ENCODE data around the gene ANHX. TPM values are rescaled to one million over a fixed set of nuclear protein-coding genes. Genes with fewer than 3 reads are reported as not detected.

The ANHX gene
- total and polyA plus RNA-seq, 8 donors, result not detected

GRCh38 chr12:133251732-133252131 lies 16.1 kb upstream of the ANHX start:
- Histone ChIP-seq H3K4me3 (no peak overlapping the region), H3K4me1 (no peaks in the 10 kb centered on the region), H3K36me3 (no peaks in the 10 kb centered on the region), H3K27me3 (no peaks in the 10 kb centered on the region), H3K27ac (no peak overlapping the region), H3K9me3 (peaks cover 3 to 16% (median 9%) of the 10 kb centered on the region in 4 donors)
- TF ChIP-seq POLR2AphosphoS5 (IDR thresholded peaks at IDR 0.05) (no peak), EP300 (IDR thresholded peaks at IDR 0.05) (no peak)
- WGBS, 5 donors, result 57 to 65% (median 60%) methylated on average over 6 of the region's 6 CpGs
- intact Hi-C loops (cut with DNase I; ENCODE audit: low total_unique reads), result no loop called here
- no peak for DNase-seq

- Histone ChIP-seq H3K27me3 (peaks cover 0 to 15% (median 0%) of the 10 kb centered on the region in 3 donors), H3K27ac (no peak overlapping the region), H3K4me3 (no peak overlapping the region), H3K36me3 (no peaks in the 10 kb centered on the region), H3K9me3 (peaks cover 2 to 91% (median 63%) of the 10 kb centered on the region in 4 donors), H3K4me1 (no peaks in the 10 kb centered on the region)
- DNase-seq, result no peak
- TF ChIP-seq POLR2A (IDR thresholded peaks at IDR 0.05) (no peak), EP300 (IDR thresholded peaks at IDR 0.05) (no peak), POLR2AphosphoS5 (IDR thresholded peaks at IDR 0.05) (no peak)
- TF ChIP-seq, protein P1, sequence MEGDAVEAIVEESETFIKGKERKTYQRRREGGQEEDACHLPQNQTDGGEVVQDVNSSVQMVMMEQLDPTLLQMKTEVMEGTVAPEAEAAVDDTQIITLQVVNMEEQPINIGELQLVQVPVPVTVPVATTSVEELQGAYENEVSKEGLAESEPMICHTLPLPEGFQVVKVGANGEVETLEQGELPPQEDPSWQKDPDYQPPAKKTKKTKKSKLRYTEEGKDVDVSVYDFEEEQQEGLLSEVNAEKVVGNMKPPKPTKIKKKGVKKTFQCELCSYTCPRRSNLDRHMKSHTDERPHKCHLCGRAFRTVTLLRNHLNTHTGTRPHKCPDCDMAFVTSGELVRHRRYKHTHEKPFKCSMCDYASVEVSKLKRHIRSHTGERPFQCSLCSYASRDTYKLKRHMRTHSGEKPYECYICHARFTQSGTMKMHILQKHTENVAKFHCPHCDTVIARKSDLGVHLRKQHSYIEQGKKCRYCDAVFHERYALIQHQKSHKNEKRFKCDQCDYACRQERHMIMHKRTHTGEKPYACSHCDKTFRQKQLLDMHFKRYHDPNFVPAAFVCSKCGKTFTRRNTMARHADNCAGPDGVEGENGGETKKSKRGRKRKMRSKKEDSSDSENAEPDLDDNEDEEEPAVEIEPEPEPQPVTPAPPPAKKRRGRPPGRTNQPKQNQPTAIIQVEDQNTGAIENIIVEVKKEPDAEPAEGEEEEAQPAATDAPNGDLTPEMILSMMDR (IDR thresholded peaks at IDR 0.05), result no peak
- 88 to 92% (median 90%) methylated on average over 12 of the region's 12 CpGs for WGBS, 5 donors
- intact Hi-C loops (cut with DNase I; ENCODE audit: low total_unique reads), result no loop called here
Measured at GRCh38 chr12:133236556-133236955, 879 bp upstream of the ANHX start.

DNA sequence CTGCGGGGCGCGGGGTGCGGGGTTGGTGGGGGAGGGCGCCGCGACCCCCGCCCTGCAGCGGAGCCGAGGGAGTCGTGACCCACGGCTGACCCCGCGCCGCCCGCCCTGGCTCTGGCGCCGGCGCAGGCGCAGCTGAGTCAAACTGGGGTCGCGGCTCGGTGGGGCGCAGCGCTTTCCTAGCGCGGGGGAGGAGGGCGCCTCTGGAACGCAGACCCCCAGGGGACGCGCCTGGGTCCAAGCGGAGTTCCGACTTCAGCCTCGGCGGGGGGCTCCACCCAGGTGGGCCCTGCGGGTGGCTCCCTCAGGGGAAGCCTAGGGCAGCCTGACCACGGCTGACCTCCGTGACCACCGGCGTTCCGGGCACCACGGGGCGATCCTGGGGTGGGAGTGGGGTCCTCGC lies 467 bp upstream of the ANHX start:
- peaks cover 0 to 15% (median 0%) of the 10 kb centered on the region in 3 donors for H3K27me3 ChIP-seq
- 47 to 63% (median 51%) methylated on average over 18 to 44 of the region's 44 CpGs for WGBS, 5 donors
- H3K27ac ChIP-seq, result no peak overlapping the region
- no peak overlapping the region for H3K4me3 ChIP-seq
- no peak for DNase-seq
- TF ChIP-seq POLR2A (IDR thresholded peaks at IDR 0.05), result no peak
- TF ChIP-seq EP300 (IDR thresholded peaks at IDR 0.05), result no peak
- no peak for TF ChIP-seq POLR2AphosphoS5 (IDR thresholded peaks at IDR 0.05)
- TF ChIP-seq, protein P1 (IDR thresholded peaks at IDR 0.05), result no peak
- H3K4me1 ChIP-seq, result no peaks in the 10 kb centered on the region
- intact Hi-C loops (cut with DNase I; ENCODE audit: low total_unique reads), result no loop called here
- H3K36me3 ChIP-seq, result no peaks in the 10 kb centered on the region
- H3K9me3 ChIP-seq, result peaks cover 2 to 95% (median 64%) of the 10 kb centered on the region in 4 donors

DNA sequence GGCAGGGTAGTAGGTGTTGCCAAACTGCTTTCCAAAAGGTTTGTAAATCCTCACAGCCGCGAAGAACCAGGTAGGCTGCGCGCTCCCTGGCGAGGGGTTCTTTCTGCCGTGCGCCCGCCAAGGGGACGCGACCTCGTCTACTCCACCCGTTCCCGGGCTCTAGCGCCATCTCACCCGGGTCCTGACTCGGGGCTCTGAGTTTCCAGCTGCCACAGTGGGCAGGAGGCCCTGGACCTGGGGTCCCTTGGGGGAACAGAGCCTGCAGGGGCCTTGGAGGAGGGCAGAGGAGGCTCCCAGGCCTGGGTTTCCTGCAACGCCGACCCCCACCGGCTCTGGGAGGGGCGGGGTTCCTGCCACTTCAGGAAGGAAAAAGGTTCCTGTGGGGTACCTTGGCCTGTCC lies 706 bp downstream of the ANHX start:
- H3K27ac ChIP-seq, result no peak overlapping the region
- WGBS, 5 donors, result 57 to 73% (median 63%) methylated on average over 11 to 20 of the region's 20 CpGs
- H3K4me3 ChIP-seq, result no peak overlapping the region
- no peak for DNase-seq
- no peaks in the 10 kb centered on the region for H3K4me1 ChIP-seq
- TF ChIP-seq, protein P1 (IDR thresholded peaks at IDR 0.05), result no peak
- TF ChIP-seq EP300 (IDR thresholded peaks at IDR 0.05) (no peak), POLR2AphosphoS5 (IDR thresholded peaks at IDR 0.05) (no peak), POLR2A (IDR thresholded peaks at IDR 0.05) (no peak)
- intact Hi-C loops (cut with DNase I; ENCODE audit: low total_unique reads), result no loop called here
- H3K27me3 ChIP-seq, result peaks cover 0 to 15% (median 0%) of the 10 kb centered on the region in 3 donors
- H3K9me3 ChIP-seq, result peaks cover 2 to 96% (median 63%) of the 10 kb centered on the region in 4 donors
- no peaks in the 10 kb centered on the region for H3K36me3 ChIP-seq

DNA sequence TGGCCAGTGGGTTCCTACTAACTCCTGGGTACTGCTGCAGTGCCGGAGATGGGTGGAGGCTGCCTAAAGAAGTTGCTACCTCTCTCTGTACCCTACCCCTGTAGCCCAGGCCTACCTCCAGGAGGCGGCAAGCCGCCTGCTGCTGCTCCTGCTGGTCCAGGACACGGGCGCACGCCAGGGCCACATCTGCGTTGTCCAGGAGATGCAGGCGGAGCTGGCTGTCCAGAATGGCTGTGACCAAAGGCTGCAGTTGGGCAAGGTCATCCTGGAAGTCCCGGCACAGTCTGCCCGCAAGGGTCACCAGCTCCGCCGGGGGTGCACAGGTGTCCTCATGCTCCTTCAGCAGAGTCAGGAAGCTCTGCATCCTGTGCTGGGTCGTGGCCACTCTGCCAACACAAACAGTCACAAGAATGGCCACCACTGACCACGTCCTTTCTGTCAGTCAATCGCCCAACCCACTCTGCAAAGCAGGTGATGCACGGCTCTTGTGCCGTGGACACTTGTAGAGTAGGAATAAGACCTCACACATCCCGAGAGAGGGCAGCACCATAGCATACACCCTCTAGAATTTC lies 1.6 kb downstream of the ANHX start:
- no peak overlapping the region for H3K27ac ChIP-seq
- intact Hi-C loops (cut with DNase I; ENCODE audit: low total_unique reads), result no loop called here
- H3K9me3 ChIP-seq, result peaks cover 0 to 97% (median 64%) of the 10 kb centered on the region in 4 donors
- DNase-seq, result no peak
- TF ChIP-seq POLR2AphosphoS5 (IDR thresholded peaks at IDR 0.05) (no peak), POLR2A (IDR thresholded peaks at IDR 0.05) (no peak), EP300 (IDR thresholded peaks at IDR 0.05) (no peak)
- TF ChIP-seq, protein P1 (IDR thresholded peaks at IDR 0.05), result no peak
- no peaks in the 10 kb centered on the region for H3K4me1 ChIP-seq
- WGBS, 5 donors, result 87 to 91% (median 87%) methylated on average over 18 of the region's 18 CpGs
- no peak overlapping the region for H3K4me3 ChIP-seq
- H3K36me3 ChIP-seq, result no peaks in the 10 kb centered on the region
- H3K27me3 ChIP-seq, result peaks cover 0 to 15% (median 0%) of the 10 kb centered on the region in 3 donors
